H1 (cell line): ENCODE measurements around the gene RBP7. TPM values are rescaled to one million over a fixed set of nuclear protein-coding genes. Genes with fewer than 3 reads are reported as not detected.

Experiments
- BCL11A ChIP-seq, 2 experiments: IDR thresholded peaks; one replicate each; pipeline ENCODE4 v1.6.1; 2011; ENCODE audit warnings: low read depth in 2 of 2, low read length in 2 of 2, mild to moderate bottlenecking in 2 of 2
- CBX5 ChIP-seq: fragments of 300-800, 300-1000 bp; sonication (generic); IDR thresholded peaks from 2 replicates; pipeline ENCODE4 v1.7.1; 2016; ENCODE audit warnings: antibody characterized with exemption, low read length, low read depth
- EZH2 ChIP-seq: fragments of 200-600 bp; sonication (generic); IDR thresholded peaks from 2 replicates; pipeline ENCODE4 v1.7.1; 2012; ENCODE audit warnings: low read depth, mild to moderate bottlenecking, moderate library complexity, low read length, inconsistent platforms; ENCODE audit not compliant: severe bottlenecking
- JUN ChIP-seq: IDR thresholded peaks from 2 replicates; pipeline ENCODE4 v1.6.1; 2011; ENCODE audit warnings: low read depth, mild to moderate bottlenecking, improper control_type of control experiment, low read length
- KDM4A ChIP-seq: IDR thresholded peaks from one replicate; pipeline ENCODE4 v1.7.1; 2012; ENCODE audit warnings: low read depth, mild to moderate bottlenecking, moderate library complexity, low read length, inconsistent platforms; ENCODE audit not compliant: severe bottlenecking
- polyA plus RNA-seq, 7 experiments: library from polyadenylated mRNA; depleted of rRNA in 3 of 7; stranded (reverse) in 5 of 7; unstranded in 2 of 7; fragments of >200 nt in 5 of 7; fragments of 200-250 nt in 2 of 7; gene quantifications; 1 replicate in 5 of 7; 2 replicates in 1 of 7; 4 replicates in 1 of 7; pipeline versions ENCODE4 v1.2.1 to v1.2.3, GENCODE V29; 2011 to 2013; ENCODE audit warnings: missing spikeins in 2 of 7, mixed read lengths in 2 of 7
- total RNA-seq: library from RNA; stranded (reverse); fragmentation: NEBNext Ultra II Directional; extraction: Animal tissue kit (Norgen Biotek cat#: 25700); gene quantifications from 2 replicates; pipeline ENCODE4 v1.2.1, GENCODE V29; 2021

The RBP7 gene
- total and polyA plus RNA-seq, 2 of the 8 experiments (the other 6 are each of a cell fraction or from before 2014, with no cell fraction given), result 5.7 to 7.2 TPM

DNA sequence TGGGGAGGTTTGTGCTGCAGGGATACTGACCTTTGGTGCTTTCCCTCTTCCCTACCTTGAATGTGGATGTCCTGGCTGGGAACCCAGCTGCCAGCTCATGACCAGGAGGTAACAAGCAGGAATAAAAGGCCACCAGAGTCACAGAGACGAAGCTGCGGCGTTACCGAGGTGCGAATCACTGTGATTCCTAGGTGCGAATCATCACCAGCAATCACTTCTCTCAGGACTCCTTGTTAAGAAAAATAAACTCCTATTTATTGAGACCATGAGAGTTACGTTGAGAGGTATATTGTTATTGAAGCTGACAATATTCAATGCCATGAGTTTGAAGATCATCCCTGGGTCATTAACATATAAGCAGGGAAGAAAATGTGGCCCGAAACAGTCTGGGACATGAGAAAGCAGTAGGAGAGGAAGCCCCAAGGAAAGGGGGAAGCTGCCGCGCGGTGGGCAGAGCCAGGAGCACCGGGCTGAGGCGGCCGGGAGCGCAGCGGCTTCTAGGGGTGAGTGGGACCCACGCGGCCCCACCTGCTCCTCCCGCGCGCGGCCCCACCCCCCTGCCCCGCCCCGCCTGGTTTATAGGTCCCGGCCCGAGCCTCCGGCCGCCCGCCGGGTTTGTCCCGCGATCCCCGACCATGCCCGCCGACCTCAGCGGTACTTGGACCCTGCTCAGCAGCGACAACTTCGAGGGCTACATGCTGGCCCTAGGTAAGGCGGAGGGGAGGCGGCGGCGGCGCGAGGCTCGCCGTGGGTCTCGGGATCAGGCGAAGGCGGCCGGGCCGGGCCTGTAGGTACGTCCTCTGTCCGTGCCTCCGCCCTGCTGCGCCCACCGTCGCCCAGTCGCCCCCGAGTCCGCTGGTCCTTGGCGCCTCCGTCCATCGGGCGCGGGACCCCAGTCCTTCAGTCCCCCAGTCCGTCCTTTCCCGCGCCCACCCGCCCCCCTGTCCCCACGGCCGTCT lies at the start of gene RBP7 (continued):
- TF ChIP-seq JUN (no peak), KDM4A (peak; percentile 34), EZH2 (peak; percentile 61), BCL11A (IDR thresholded peaks at IDR 0.05; ENCODE audit: low read depth in 2 of 2, low read length in 2 of 2) (no peak), CBX5 (no peak)
